Measurements from ENCODE around the gene CRY1.

CRY1 gene

DNA sequence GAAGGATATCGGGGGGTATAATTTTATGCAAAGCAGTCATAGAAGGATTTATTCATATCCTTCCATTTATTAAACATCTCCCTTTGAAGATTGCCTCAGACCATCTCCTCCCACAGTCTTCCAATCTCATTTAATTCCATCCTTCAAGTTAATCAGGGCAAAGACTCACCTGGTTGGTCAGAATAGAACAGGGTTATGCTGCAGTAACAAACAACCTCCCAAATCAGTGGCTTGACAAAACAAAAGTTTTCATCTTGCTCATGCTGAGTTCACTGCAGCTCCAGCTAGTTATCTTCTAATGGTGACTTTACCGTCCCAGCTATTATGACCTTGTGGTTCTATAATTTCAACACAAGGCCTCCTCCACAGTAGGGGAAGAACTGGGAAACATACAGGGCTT is 57.6 kb downstream of the CRY1 start:
- Histone ChIP-seq H3K27me3 (replicated peaks; ENCODE audit: control insufficient read depth, insufficient read depth, low read length) (no peaks in the 10 kb centered on the region), H3K36me3 (ENCODE audit: control insufficient read depth, insufficient read depth, low read length) (no peaks in the 10 kb centered on the region), H3K4me3 (replicated peaks; ENCODE audit: low read depth, low read length) (no peak overlapping the region)
- no peak for DNase-seq (ENCODE audit: extremely low read depth, insufficient read length)
- TF ChIP-seq, protein P1, sequence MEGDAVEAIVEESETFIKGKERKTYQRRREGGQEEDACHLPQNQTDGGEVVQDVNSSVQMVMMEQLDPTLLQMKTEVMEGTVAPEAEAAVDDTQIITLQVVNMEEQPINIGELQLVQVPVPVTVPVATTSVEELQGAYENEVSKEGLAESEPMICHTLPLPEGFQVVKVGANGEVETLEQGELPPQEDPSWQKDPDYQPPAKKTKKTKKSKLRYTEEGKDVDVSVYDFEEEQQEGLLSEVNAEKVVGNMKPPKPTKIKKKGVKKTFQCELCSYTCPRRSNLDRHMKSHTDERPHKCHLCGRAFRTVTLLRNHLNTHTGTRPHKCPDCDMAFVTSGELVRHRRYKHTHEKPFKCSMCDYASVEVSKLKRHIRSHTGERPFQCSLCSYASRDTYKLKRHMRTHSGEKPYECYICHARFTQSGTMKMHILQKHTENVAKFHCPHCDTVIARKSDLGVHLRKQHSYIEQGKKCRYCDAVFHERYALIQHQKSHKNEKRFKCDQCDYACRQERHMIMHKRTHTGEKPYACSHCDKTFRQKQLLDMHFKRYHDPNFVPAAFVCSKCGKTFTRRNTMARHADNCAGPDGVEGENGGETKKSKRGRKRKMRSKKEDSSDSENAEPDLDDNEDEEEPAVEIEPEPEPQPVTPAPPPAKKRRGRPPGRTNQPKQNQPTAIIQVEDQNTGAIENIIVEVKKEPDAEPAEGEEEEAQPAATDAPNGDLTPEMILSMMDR (IDR thresholded peaks at IDR 0.05; ENCODE audit: insufficient read depth, low read length, poor library complexity, severe bottlenecking) = no peak

DNA sequence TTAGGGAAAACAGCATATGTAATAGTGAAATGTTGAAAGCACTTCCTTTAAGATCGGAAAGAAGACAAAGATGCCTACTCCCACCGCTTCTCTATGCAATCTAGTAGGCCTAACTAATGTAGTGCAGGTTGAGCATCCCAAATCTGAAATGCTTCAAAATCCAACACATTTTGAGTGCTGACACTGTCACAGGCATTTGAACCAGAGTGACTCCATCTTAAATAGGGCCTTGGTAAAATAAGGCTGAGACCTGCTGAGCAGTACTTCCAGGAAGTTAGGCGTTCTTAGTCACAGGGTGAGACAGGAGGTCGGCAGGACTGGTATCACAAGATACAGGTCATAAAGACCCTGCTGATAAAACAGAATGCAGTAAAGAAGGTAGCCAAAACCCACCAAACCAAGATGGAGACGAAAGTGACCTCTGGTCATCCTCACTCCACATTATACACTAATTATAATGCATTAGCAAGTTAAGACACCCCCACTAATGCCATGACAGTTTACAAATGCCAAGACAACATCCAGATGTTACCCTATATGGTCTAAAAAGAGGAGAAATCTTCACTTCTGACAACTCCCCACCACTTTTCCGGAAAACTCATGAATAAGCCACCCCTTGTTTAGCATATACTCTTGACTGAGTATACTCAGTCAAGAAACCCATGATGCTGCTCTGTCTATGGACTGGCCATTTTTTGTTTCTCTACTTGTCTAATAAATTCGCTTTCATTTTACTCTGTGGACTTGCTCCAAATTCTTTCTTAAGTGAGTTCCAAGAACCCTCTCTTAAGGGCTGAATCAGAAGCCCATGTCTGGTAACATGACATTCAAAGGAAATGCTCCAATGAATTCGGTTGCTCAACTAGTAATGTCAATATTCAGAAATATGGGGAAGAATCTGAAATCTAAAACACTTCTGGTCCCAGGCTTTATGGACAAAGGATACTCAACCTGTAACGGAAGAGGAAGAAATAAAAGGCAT is 59.3 kb downstream of the CRY1 start:
- no peaks in the 10 kb centered on the region for H3K36me3 ChIP-seq (ENCODE audit: control insufficient read depth, insufficient read depth, low read length)
- no peak overlapping the region for H3K4me3 ChIP-seq (replicated peaks; ENCODE audit: low read depth, low read length)
- H3K27me3 ChIP-seq (replicated peaks; ENCODE audit: control insufficient read depth, insufficient read depth, low read length) = no peaks in the 10 kb centered on the region
- no peak for DNase-seq (ENCODE audit: extremely low read depth, insufficient read length)
- TF ChIP-seq, protein P1 (IDR thresholded peaks at IDR 0.05; ENCODE audit: insufficient read depth, low read length, poor library complexity, severe bottlenecking) = no peak

DNA sequence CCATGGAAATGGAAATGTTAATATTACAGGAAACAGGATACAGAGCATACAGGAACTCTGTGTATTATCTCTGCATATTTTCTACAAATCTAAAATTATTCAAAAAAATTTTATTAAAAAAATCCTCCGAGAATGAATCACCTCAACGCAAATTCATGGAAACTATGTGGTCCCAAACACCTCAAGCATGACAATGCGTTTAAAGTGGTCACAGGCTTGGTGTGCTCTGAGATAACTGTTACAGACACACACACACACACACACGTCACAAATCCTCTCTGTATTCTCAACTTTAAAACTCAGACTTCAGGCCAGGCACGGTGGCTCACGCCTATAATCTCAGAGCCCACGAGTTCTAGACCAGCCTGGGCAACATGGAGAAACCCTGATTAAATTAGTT is 61.1 kb downstream of the CRY1 start:
- H3K4me3 ChIP-seq (replicated peaks; ENCODE audit: low read depth, low read length) = no peak overlapping the region
- TF ChIP-seq, protein P1 (IDR thresholded peaks at IDR 0.05; ENCODE audit: insufficient read depth, low read length, poor library complexity, severe bottlenecking) = no peak
- no peak for DNase-seq (ENCODE audit: extremely low read depth, insufficient read length)
- H3K36me3 ChIP-seq (ENCODE audit: control insufficient read depth, insufficient read depth, low read length) = no peaks in the 10 kb centered on the region
- H3K27me3 ChIP-seq (replicated peaks; ENCODE audit: control insufficient read depth, insufficient read depth, low read length) = no peaks in the 10 kb centered on the region

DNA sequence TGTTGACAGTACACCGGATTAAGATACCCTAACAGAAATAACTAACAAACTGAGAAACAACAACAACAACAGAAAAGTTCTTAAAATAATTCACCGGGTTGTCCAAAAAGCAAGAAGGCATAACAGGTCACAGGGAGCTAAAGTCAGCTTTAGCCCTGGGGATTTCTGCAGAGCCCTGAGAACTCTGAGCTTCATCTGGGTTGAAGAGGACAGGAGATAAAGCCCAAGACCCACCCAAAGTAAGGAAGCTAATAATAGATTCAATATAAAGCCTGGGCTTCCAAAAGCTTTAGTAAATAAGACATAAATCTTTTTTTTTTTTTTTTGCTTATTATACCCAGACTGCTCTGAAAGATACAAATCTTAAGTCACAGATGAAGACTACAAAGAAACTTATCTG is 62.3 kb downstream of the CRY1 start:
- Histone ChIP-seq H3K4me3 (replicated peaks; ENCODE audit: low read depth, low read length) (no peak overlapping the region), H3K27me3 (replicated peaks; ENCODE audit: control insufficient read depth, insufficient read depth, low read length) (no peaks in the 10 kb centered on the region), H3K36me3 (ENCODE audit: control insufficient read depth, insufficient read depth, low read length) (no peaks in the 10 kb centered on the region)
- DNase-seq (ENCODE audit: extremely low read depth, insufficient read length) = no peak
- TF ChIP-seq, protein P1 (IDR thresholded peaks at IDR 0.05; ENCODE audit: insufficient read depth, low read length, poor library complexity, severe bottlenecking) = no peak

DNA sequence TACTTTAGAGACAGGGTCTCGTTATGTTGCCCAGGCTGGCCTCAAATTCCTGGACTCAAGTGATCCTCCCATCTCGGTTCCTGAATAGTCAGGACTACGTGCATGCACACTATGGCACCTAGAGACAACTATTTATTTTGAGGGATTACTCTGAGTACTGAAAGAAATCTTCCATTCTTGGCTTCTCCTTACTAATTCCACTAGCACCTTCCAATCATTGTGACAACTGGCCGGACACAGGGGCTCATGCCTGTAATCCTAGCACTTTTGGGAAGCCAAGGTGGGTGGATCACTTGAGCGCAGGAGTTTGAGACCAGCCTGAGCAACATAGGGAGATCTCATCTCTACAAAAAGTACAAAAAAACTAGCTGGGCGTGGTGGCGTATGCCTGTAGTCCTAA is 64.3 kb downstream of the CRY1 start:
- DNase-seq (ENCODE audit: extremely low read depth, insufficient read length) = no peak
- Histone ChIP-seq H3K36me3 (ENCODE audit: control insufficient read depth, insufficient read depth, low read length) (no peaks in the 10 kb centered on the region), H3K27me3 (replicated peaks; ENCODE audit: control insufficient read depth, insufficient read depth, low read length) (no peaks in the 10 kb centered on the region), H3K4me3 (replicated peaks; ENCODE audit: low read depth, low read length) (no peak overlapping the region)
- TF ChIP-seq, protein P1 (IDR thresholded peaks at IDR 0.05; ENCODE audit: insufficient read depth, low read length, poor library complexity, severe bottlenecking) = no peak
